WERI-Rb-1 (cell line): Measurements from ENCODE around the gene CDH23.

Source experiments
- DNase-seq: peaks from one replicate; pipeline ENCODE4 v3.0.0-alpha.2; 2020
- H3K27ac ChIP-seq: fragments of 250-450 bp; sonication (Bioruptor Pico); 2 replicates; pipeline ENCODE4 v1.5.1; 2020; ENCODE audit warnings: mild to moderate bottlenecking, moderate library complexity
- H3K27me3 ChIP-seq: fragments of 250-450 bp; sonication (Bioruptor Pico); 2 replicates; pipeline ENCODE4 v1.5.1; 2021; ENCODE audit warnings: mild to moderate bottlenecking, low read depth, moderate library complexity; ENCODE audit not compliant: insufficient read depth, severe bottlenecking
- H3K36me3 ChIP-seq: fragments of 250-450 bp; sonication (Bioruptor Pico); 2 replicates; pipeline ENCODE4 v1.5.1; 2020; ENCODE audit warnings: mild to moderate bottlenecking, moderate library complexity
- H3K4me3 ChIP-seq: 2 replicates; pipeline ENCODE4 v1.5.1; 2011; ENCODE audit warnings: low read depth, mild to moderate bottlenecking, control low read depth, low read length
- H3K9me3 ChIP-seq: fragments of 250-450 bp; sonication (Bioruptor Pico); 2 replicates; pipeline ENCODE4 v1.5.1; 2021; ENCODE audit warnings: mild to moderate bottlenecking, moderate library complexity; ENCODE audit not compliant: severe bottlenecking
- CTCF ChIP-seq: IDR thresholded peaks from 2 replicates; pipeline ENCODE4 v1.5.1; 2011; ENCODE audit warnings: low read depth, mild to moderate bottlenecking, control low read depth, inconsistent platforms, low read length

The CDH23 gene

DNA sequence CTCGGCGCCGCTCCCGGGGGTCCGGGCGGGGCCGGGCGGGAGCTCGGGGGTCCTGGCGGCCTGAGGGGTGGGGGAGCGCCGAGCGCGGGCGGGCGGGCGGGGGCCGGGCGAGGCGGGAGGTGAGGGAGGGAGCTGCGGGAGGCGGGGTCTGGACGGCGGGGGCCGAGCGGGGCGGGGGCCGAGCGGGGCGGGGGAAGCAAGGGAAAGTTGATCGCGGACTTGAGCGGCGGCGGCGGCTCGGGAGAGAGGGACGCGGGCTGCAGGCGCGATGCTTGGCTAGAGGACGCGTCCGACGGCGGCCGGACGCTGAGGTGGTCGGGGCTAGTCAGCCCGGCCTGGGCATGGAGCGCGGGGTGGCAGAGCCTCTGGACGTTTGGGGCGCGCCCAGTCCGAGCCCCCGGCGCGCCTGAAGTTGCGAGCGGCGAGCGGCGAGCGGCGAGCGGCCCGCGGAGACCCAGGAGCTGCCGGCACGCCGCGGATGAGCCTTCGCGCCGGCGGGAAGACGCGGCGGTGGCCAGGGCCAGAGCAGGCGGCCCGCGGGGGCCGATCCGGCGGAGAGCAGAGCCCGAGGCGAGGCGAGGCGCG lies at the start of gene CDH23:
Gene CDH23, plus strand, starts transcription at position 210 of the 585 bp plus-strand sequence. CDS start 42,912 bp downstream, outside the sequence.
- no peak for TF ChIP-seq CTCF
- Histone ChIP-seq H3K36me3 (peaks cover 33% of the 10 kb centered on the region), H3K27ac (peak within 1 kb of the TSS; percentile 99), H3K9me3 (no peaks in the 10 kb centered on the region), H3K4me3 (peak within 1 kb of the TSS; percentile 91), H3K27me3 (no peaks in the 10 kb centered on the region)
- DNase-seq, result peak; percentile 83

GRCh38 chr10:71347587-71348395 lies 48.9 kb upstream of the CDH23 start:
- Histone ChIP-seq H3K9me3 (no peaks in the 10 kb centered on the region), H3K36me3 (peaks cover 79% of the 10 kb centered on the region), H3K4me3 (no peak overlapping the region), H3K27me3 (no peaks in the 10 kb centered on the region), H3K27ac (peak overlapping the region; percentile 92)
- no peak for DNase-seq
- TF ChIP-seq CTCF, result no peak

- H3K9me3 ChIP-seq, result no peaks in the 10 kb centered on the region
- H3K36me3 ChIP-seq, result peaks cover 73% of the 10 kb centered on the region
- DNase-seq, result no peak
- H3K27ac ChIP-seq, result peak overlapping the region; percentile 92
- TF ChIP-seq CTCF, result no peak
- no peaks in the 10 kb centered on the region for H3K27me3 ChIP-seq
- no peak overlapping the region for H3K4me3 ChIP-seq
Observed at GRCh38 chr10:71348850-71349249, 47.9 kb upstream of the CDH23 start.

DNA sequence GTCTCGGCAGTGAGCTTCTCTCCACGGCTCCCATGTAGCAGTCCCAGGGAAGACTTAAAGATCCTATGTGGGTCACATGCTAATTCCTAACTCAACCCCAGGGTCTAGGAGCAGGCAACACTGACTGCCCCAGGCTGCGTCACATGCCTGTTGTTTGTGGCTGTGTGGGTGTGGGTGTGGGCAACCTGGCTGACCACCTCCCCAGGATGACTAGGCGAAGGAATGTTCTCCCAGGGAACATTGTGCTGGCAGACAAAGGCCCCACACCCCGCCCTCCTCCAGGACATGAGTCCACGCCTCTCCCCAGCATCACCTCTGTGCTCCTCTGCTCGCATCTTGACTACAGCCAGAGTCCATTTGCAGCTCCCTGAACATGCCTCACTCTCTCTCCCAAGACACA lies 47.3 kb upstream of the CDH23 start:
- no peaks in the 10 kb centered on the region for H3K27me3 ChIP-seq
- DNase-seq, result no peak
- peaks cover 73% of the 10 kb centered on the region for H3K36me3 ChIP-seq
- no peak for TF ChIP-seq CTCF
- no peaks in the 10 kb centered on the region for H3K9me3 ChIP-seq
- H3K4me3 ChIP-seq, result no peak overlapping the region
- H3K27ac ChIP-seq, result peak overlapping the region; percentile 92

DNA sequence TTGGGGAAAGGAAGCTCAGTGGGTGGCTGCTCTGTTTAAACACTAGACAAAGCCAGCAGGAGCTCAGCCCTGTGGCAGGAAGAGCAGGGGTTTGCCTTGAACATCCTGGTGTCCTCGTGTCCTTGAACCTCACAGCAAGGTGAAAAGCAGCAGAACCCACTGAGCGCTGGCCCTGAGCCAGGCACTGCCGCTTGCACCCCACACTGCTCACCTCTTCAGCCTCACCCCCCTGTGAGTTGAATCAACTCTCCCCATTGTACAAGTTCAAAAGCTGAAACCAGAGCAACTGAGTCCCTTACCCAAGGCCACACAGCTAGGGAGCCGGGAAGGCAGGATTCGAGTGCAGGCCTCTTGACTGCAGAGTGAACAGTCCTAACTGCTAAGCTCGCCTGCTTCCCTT lies 45.6 kb upstream of the CDH23 start:
- no peak for TF ChIP-seq CTCF
- Histone ChIP-seq H3K27ac (peak overlapping the region; percentile 92), H3K27me3 (no peaks in the 10 kb centered on the region), H3K4me3 (no peak overlapping the region), H3K9me3 (no peaks in the 10 kb centered on the region), H3K36me3 (peaks cover 74% of the 10 kb centered on the region)
- DNase-seq, result no peak
